Neural progenitor cell (in vitro differentiated cells): Measurements from ENCODE around the gene GTF3C2. TPM values are rescaled to one million over a fixed set of nuclear protein-coding genes. Genes with fewer than 3 reads are reported as not detected.

ENCODE experiments used
- DNase-seq: peaks from one replicate; pipeline ENCODE4 v3.0.0-alpha.2; 2016; ENCODE audit warnings: low spot score
- H2AFZ ChIP-seq: fragments of 200-600 bp; sonication (generic); replicated peaks from 2 replicates; pipeline ENCODE4 v1.6.1; 2016; ENCODE audit warnings: antibody characterized with exemption
- H3F3A ChIP-seq: fragments of 200-600 bp; sonication (generic); 2 replicates; pipeline ENCODE4 v1.6.1; 2016; ENCODE audit warnings: antibody characterized with exemption, low read depth
- H3K27ac ChIP-seq: fragments of 200-600 bp; sonication (generic); 2 replicates; pipeline ENCODE4 v1.5.1; 2016; ENCODE audit warnings: mild to moderate bottlenecking
- H3K27me3 ChIP-seq: fragments of 200-600 bp; sonication (generic); 2 replicates; pipeline ENCODE4 v1.6.1; 2016; ENCODE audit warnings: mild to moderate bottlenecking, moderate library complexity
- H3K36me3 ChIP-seq: fragments of 200-600 bp; sonication (generic); 2 replicates; pipeline ENCODE4 v1.5.1; 2016
- H3K4me1 ChIP-seq: fragments of 200-600 bp; sonication (generic); 2 replicates; pipeline ENCODE4 v1.6.1; 2016; ENCODE audit warnings: mixed run types
- H3K4me2 ChIP-seq: fragments of 200-600 bp; sonication (generic); 2 replicates; pipeline ENCODE4 v1.6.1; 2016
- H3K4me3 ChIP-seq: fragments of 200-600 bp; sonication (generic); 2 replicates; pipeline ENCODE4 v1.5.1; 2016
- H3K79me2 ChIP-seq: fragments of 200-600 bp; sonication (generic); 2 replicates; pipeline ENCODE4 v1.6.1; 2016; ENCODE audit warnings: low read depth
- H3K9ac ChIP-seq: fragments of 200-600 bp; sonication (generic); 2 replicates; pipeline ENCODE4 v1.6.1; 2016
- H3K9me3 ChIP-seq: fragments of 200-600 bp; sonication (generic); 2 replicates; pipeline ENCODE4 v1.5.1; 2016; ENCODE audit warnings: low read depth
- H4K20me1 ChIP-seq: fragments of 200-600 bp; sonication (generic); 2 replicates; pipeline ENCODE4 v1.6.1; 2016; ENCODE audit warnings: low read depth
- H3K27ac Mint-ChIP-seq: 3 replicates; pipeline ENCODE4 v1.8.0; 2021; ENCODE audit warnings: mixed read lengths
- H3K27me3 Mint-ChIP-seq: 2 replicates; pipeline ENCODE4 v1.8.0; 2022; ENCODE audit warnings: low read depth, mild to moderate bottlenecking, inconsistent platforms, moderate library complexity, mixed read lengths; ENCODE audit not compliant: insufficient read depth
- H3K36me3 Mint-ChIP-seq: 3 replicates; pipeline ENCODE4 v1.8.0; 2021; ENCODE audit warnings: mixed read lengths
- H3K4me1 Mint-ChIP-seq: 3 replicates; pipeline ENCODE4 v1.8.0; 2021; ENCODE audit warnings: mixed read lengths
- H3K4me3 Mint-ChIP-seq: 3 replicates; pipeline ENCODE4 v1.8.0; 2021; ENCODE audit warnings: mild to moderate bottlenecking, moderate library complexity, mixed read lengths
- H3K9me3 Mint-ChIP-seq: 3 replicates; pipeline ENCODE4 v1.8.0; 2020; ENCODE audit warnings: mixed read lengths
- EZH2 ChIP-seq: fragments of 200-600 bp; sonication (generic); IDR thresholded peaks from 2 replicates; pipeline ENCODE4 v1.6.1; 2017; ENCODE audit warnings: antibody characterized with exemption, mild to moderate bottlenecking, moderate library complexity
- EZH2phosphoT487 ChIP-seq: fragments of 200-600 bp; sonication (generic); IDR thresholded peaks from 2 replicates; pipeline ENCODE4 v1.6.1; 2017; ENCODE audit warnings: antibody characterized with exemption
- total RNA-seq: library from RNA; depleted of rRNA; stranded (reverse); fragments of >200 nt; gene quantifications from 2 replicates; pipeline ENCODE4 v1.2.3, GENCODE V29; 2015; ENCODE audit warnings: low replicate concordance
- TF ChIP-seq, protein P1 (sequence below): fragments of 200-600 bp; sonication (generic); IDR thresholded peaks from 2 replicates; pipeline ENCODE4 v1.5.1; 2017; ENCODE audit warnings: antibody characterized with exemption, mild to moderate bottlenecking

Gene GTF3C2
- total RNA-seq, 1 donor from 2014 or later: 57.3 TPM

DNA sequence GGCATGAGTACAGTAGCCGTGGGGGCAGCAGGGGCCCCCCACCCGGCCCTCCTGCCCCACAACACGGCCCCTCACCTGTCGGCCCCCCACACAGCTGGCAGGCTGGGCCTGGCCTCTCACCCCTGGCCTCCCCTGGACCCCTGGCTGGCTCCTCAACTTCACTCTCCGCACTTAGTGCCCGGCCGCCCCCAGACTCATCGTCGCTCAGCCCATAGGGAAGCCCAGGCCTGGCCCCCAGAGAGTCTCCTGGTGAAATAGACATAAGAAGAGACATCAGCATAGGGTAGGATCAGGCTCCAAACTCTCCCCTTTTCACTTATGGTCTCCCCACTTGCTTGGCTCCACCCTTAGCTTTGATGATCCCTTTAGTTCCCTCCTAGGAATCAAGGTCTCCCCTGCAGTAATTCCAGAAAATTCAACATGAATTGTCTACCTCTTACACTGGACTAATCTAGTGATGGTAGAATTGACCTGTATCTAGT, 22.3 kb upstream of the GTF3C2 start:
- H3K4me3 Mint-ChIP-seq: peak overlapping the region; percentile 96
- peak overlapping the region; percentile 29 for H3K27ac ChIP-seq
- peak overlapping the region; percentile 61 for H3K4me3 ChIP-seq
- H3K36me3 ChIP-seq: no peaks in the 10 kb centered on the region
- H3K4me2 ChIP-seq: peak overlapping the region; percentile 84
- H3K9me3 Mint-ChIP-seq: no peaks in the 10 kb centered on the region
- peaks cover 28% of the 10 kb centered on the region for H3K36me3 Mint-ChIP-seq
- H3K79me2 ChIP-seq: peaks cover 23% of the 10 kb centered on the region
- peaks cover 51% of the 10 kb centered on the region for H3F3A ChIP-seq
- H3K27me3 ChIP-seq: no peaks in the 10 kb centered on the region
- H3K27me3 Mint-ChIP-seq: peaks cover 14% of the 10 kb centered on the region
- H3K9ac ChIP-seq: peak overlapping the region; percentile 47
- no peak for DNase-seq
- peaks cover 8% of the 10 kb centered on the region for H3K4me1 ChIP-seq
- no peak for TF ChIP-seq EZH2phosphoT487
- TF ChIP-seq, protein P1, sequence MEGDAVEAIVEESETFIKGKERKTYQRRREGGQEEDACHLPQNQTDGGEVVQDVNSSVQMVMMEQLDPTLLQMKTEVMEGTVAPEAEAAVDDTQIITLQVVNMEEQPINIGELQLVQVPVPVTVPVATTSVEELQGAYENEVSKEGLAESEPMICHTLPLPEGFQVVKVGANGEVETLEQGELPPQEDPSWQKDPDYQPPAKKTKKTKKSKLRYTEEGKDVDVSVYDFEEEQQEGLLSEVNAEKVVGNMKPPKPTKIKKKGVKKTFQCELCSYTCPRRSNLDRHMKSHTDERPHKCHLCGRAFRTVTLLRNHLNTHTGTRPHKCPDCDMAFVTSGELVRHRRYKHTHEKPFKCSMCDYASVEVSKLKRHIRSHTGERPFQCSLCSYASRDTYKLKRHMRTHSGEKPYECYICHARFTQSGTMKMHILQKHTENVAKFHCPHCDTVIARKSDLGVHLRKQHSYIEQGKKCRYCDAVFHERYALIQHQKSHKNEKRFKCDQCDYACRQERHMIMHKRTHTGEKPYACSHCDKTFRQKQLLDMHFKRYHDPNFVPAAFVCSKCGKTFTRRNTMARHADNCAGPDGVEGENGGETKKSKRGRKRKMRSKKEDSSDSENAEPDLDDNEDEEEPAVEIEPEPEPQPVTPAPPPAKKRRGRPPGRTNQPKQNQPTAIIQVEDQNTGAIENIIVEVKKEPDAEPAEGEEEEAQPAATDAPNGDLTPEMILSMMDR: no peak
- TF ChIP-seq EZH2: no peak
- H4K20me1 ChIP-seq: no peaks in the 10 kb centered on the region
- H3K27ac Mint-ChIP-seq: peak overlapping the region; percentile 14
- no peaks in the 10 kb centered on the region for H3K9me3 ChIP-seq
- peaks cover 24% of the 10 kb centered on the region for H3K4me1 Mint-ChIP-seq
- no peak overlapping the region for H2AFZ ChIP-seq

GRCh38 chr2:27378096-27378808, 21.7 kb upstream of the GTF3C2 start:
- Histone ChIP-seq H3K4me2 (peak overlapping the region; percentile 84), H3K4me1 (peaks cover 8% of the 10 kb centered on the region), H3K27me3 (no peaks in the 10 kb centered on the region), H3K79me2 (peaks cover 23% of the 10 kb centered on the region), H3K27ac (peak overlapping the region; percentile 29), H4K20me1 (no peaks in the 10 kb centered on the region), H3K9ac (no peak overlapping the region), H3K4me3 (no peak overlapping the region), H3K36me3 (no peaks in the 10 kb centered on the region), H3K9me3 (no peaks in the 10 kb centered on the region), H3F3A (peaks cover 55% of the 10 kb centered on the region), H2AFZ (no peak overlapping the region)
- peaks cover 24% of the 10 kb centered on the region for H3K4me1 Mint-ChIP-seq
- no peak overlapping the region for H3K27ac Mint-ChIP-seq
- peaks cover 30% of the 10 kb centered on the region for H3K36me3 Mint-ChIP-seq
- H3K4me3 Mint-ChIP-seq: peak overlapping the region; percentile 75
- DNase-seq: peak; percentile 17
- peaks cover 14% of the 10 kb centered on the region for H3K27me3 Mint-ChIP-seq
- TF ChIP-seq, protein P1: peak; percentile 19
- TF ChIP-seq EZH2phosphoT487: no peak
- no peak for TF ChIP-seq EZH2
- H3K9me3 Mint-ChIP-seq: no peaks in the 10 kb centered on the region

- no peak overlapping the region for H3K4me3 ChIP-seq
- no peak for DNase-seq
- H3K9me3 ChIP-seq: no peaks in the 10 kb centered on the region
- H3K36me3 Mint-ChIP-seq: peaks cover 35% of the 10 kb centered on the region
- H3F3A ChIP-seq: peaks cover 58% of the 10 kb centered on the region
- H3K9ac ChIP-seq: no peak overlapping the region
- H4K20me1 ChIP-seq: peaks cover 4% of the 10 kb centered on the region
- H3K27ac ChIP-seq: no peak overlapping the region
- no peaks in the 10 kb centered on the region for H3K36me3 ChIP-seq
- peak overlapping the region; percentile 75 for H3K4me3 Mint-ChIP-seq
- peaks cover 24% of the 10 kb centered on the region for H3K4me1 Mint-ChIP-seq
- H3K79me2 ChIP-seq: peaks cover 29% of the 10 kb centered on the region
- no peaks in the 10 kb centered on the region for H3K9me3 Mint-ChIP-seq
- H3K27me3 ChIP-seq: no peaks in the 10 kb centered on the region
- H3K27me3 Mint-ChIP-seq: peaks cover 14% of the 10 kb centered on the region
- TF ChIP-seq EZH2 (no peak), EZH2phosphoT487 (no peak)
- TF ChIP-seq, protein P1: no peak
- no peak overlapping the region for H3K4me2 ChIP-seq
- no peak overlapping the region for H2AFZ ChIP-seq
- no peak overlapping the region for H3K27ac Mint-ChIP-seq
- H3K4me1 ChIP-seq: peaks cover 8% of the 10 kb centered on the region
Observed at GRCh38 chr2:27377618-27378095, 21.1 kb upstream of the GTF3C2 start.
